Aorta (tissue), 5 donors: ENCODE data around the gene TSHZ2. TPM values are rescaled to one million over a fixed set of nuclear protein-coding genes. Genes with fewer than 3 reads are reported as not detected.

Experiments
- ATAC-seq: fragments of 200-7000 bp; cut with Tn5 transposase; one replicate; pipeline ENCODE4 v1.9.1; 2022; ENCODE audit warnings: moderate library complexity; ENCODE audit not compliant: low FRiP score
- DNase-seq, 2 donors: peaks; one replicate each; pipeline ENCODE4 v3.0.0-alpha.2; 2020
- H3K27ac ChIP-seq, 2 donors: one replicate each; pipeline ENCODE4 v1.5.1; 2013; ENCODE audit warnings: low read length in 2 of 2, mild to moderate bottlenecking in 2 of 2, moderate library complexity in 2 of 2, control low read depth in 1 of 2, inconsistent platforms in 1 of 2, low read depth in 1 of 2
- H3K27me3 ChIP-seq, 2 donors: one replicate each; pipeline ENCODE4 v1.6.1; 2013; ENCODE audit warnings: control low read depth in 1 of 2, low read length in 1 of 2, mild to moderate bottlenecking in 1 of 2, moderate library complexity in 1 of 2; ENCODE audit not compliant: insufficient read depth in 2 of 2, control insufficient read depth in 1 of 2
- H3K36me3 ChIP-seq, 2 donors: one replicate each; pipeline ENCODE4 v1.6.1; 2013; ENCODE audit warnings: control low read depth in 1 of 2, low read length in 1 of 2, mild to moderate bottlenecking in 1 of 2; ENCODE audit not compliant: insufficient read depth in 2 of 2, control insufficient read depth in 1 of 2
- H3K4me1 ChIP-seq, 2 donors: one replicate each; pipeline ENCODE4 v1.6.1; 2013; ENCODE audit warnings: low read length in 2 of 2, control low read depth in 1 of 2, mild to moderate bottlenecking in 1 of 2, moderate library complexity in 1 of 2; ENCODE audit not compliant: insufficient read depth in 2 of 2, control insufficient read depth in 1 of 2
- H3K4me3 ChIP-seq, 2 donors: one replicate each; pipeline ENCODE4 v1.5.1; 2013; ENCODE audit warnings: low read length in 2 of 2, control low read depth in 1 of 2, mild to moderate bottlenecking in 1 of 2
- H3K9me3 ChIP-seq: one replicate; pipeline ENCODE4 v1.6.1; 2013; ENCODE audit warnings: mild to moderate bottlenecking, low read length; ENCODE audit not compliant: control insufficient read depth
- WGBS, 2 donors: extraction: QIAGEN DNeasy Blood & Tissue Kit; methylation state at CpG; one replicate each; pipeline ENCODE4 v1.1.7; 2013; 5-methylcytosine and 5-hydroxymethylcytosine counted together
- intact Hi-C, 2 donors: fragments of 100-400 bp; cut with DNase I; formaldehyde crosslinking; loops; one replicate each; pipeline versions ENCODE4 v1.14.2 to v1.15.0; 2022
- polyA plus RNA-seq, 2 donors: library from polyadenylated mRNA; stranded (reverse); fragments of 200-250 nt; gene quantifications; one replicate each; pipeline ENCODE4 v1.2.3, GENCODE V29; 2013
- total RNA-seq, 2 donors: library from RNA; stranded (reverse); fragmentation: NEBNext Ultra II Directional; extraction: Animal tissue kit (Norgen Biotek cat#: 25700); gene quantifications; one replicate each; pipeline ENCODE4 v1.2.1, GENCODE V29; 2021
- donor health status: healthy with polysubstance abuse.
- donor health status: Bipolar disorder and iron deficiency.
- donor health status: DM: no; HTN: no; CAD: no.
- donor health status: DM: no; HTN: no; CAD: no.
- donor health status: DM: yes; HTN: yes; CAD: no.

The TSHZ2 gene
- total and polyA plus RNA-seq, 4 donors: 0.08 to 95.4 (median 13.3) TPM

DNA sequence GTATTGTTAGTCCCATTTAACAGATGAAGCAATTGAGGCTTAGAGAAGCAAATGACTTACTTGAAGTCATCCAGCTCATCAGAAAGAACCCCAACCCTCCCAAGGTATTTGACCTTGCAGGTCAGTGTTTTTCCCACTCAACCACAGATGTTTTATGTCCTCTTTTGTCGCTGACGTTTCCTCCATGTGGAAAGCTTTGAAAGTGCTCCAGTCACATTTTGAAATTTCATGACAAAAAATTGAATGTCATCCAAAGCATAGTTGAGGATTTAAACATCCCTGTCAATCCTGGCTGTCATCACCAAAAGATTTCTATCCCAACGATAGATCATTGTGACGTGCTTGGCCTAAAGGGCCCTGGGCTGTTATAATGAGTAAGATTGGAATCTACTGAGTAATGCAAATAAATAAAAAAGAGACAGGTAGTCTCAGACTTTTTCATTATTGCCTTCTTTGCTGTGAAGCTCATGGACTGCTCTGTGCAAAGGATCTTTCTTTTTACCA lies 102.7 kb downstream of the TSHZ2 start:
- H3K9me3 ChIP-seq: no peaks in the 10 kb centered on the region
- intact Hi-C loops: no loop called here
- DNase-seq (no peak), ATAC-seq (no peak)
- 33 to 49% methylated on average over 4 of the region's 4 CpGs for WGBS, 2 donors
- no peaks in the 10 kb centered on the region for H3K4me1 ChIP-seq
- H3K27ac ChIP-seq: no peak overlapping the region
- H3K27me3 ChIP-seq: no peaks in the 10 kb centered on the region
- H3K36me3 ChIP-seq: no peaks in the 10 kb centered on the region
- no peak overlapping the region for H3K4me3 ChIP-seq

DNA sequence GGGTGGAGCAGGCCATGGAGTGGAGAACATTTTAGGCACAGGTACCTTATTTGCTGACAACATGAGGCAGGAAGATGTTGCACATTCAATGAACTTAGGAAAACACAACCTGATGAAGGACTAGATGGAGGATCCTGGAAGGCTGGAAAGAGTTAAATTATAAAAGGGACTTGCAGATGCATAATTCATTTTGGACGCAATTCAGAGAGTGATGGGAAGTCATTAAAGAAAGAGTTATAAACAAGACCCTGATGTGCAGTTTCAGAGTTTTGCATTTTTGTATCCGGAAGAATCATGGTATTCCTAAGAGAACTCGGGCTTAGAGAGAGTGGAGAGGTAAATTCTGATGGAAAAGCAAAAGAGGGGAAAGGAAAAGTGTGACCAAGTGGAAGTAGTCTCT lies 104.5 kb downstream of the TSHZ2 start:
- Histone ChIP-seq H3K4me1 (no peaks in the 10 kb centered on the region), H3K27ac (no peak overlapping the region), H3K4me3 (no peak overlapping the region), H3K36me3 (no peaks in the 10 kb centered on the region), H3K27me3 (no peaks in the 10 kb centered on the region), H3K9me3 (no peaks in the 10 kb centered on the region)
- intact Hi-C loops: no loop called here
- DNase-seq (no peak), ATAC-seq (no peak)
- WGBS, 2 donors: 80 to 86% methylated on average over 3 of the region's 3 CpGs

DNA sequence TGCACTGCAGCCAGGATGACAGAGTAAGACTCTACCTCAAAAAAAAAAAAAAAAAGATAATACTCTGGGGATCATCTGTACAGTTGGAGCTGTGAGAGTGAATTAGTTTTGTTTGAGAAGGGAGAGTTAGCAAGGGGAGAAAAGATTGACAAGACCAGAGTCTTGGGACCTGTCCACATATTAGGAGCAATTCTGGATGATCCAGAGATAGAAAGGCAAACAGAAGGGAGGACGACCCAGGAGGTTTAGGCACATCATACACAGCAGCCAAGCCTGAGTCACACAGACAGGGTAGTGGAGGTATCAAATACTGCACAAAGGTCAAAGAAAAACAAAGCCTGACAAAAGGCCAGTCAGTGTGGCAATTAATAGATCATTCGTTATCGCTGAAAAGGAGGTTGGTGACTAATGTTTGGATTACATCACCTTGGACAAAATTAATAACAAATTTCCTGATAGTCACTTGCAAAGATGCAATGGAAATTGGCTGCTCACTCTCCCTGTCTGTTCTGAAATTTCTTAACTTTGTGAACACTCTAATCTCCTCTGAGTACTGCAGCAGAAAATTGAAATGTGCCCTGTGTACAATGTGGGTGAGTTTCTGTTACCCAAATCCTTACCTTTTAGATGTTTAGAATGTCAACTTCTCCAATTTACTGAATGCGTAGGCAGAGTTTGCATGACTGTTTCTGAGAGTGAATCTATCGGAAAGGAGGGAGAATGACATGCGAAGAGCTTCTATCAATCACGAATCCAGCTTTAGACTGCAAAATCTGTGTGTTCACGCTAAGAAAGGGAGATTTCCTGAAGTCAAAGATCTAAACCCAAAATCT lies 105.4 kb downstream of the TSHZ2 start:
- ATAC-seq (peak; percentile 79), DNase-seq (no peak)
- Histone ChIP-seq H3K4me1 (no peaks in the 10 kb centered on the region), H3K27me3 (no peaks in the 10 kb centered on the region), H3K27ac (no peak overlapping the region), H3K4me3 (no peak overlapping the region), H3K36me3 (no peaks in the 10 kb centered on the region), H3K9me3 (no peaks in the 10 kb centered on the region)
- 53 to 54% methylated on average over 8 of the region's 8 CpGs for WGBS, 2 donors
- intact Hi-C loops: no loop called here

DNA sequence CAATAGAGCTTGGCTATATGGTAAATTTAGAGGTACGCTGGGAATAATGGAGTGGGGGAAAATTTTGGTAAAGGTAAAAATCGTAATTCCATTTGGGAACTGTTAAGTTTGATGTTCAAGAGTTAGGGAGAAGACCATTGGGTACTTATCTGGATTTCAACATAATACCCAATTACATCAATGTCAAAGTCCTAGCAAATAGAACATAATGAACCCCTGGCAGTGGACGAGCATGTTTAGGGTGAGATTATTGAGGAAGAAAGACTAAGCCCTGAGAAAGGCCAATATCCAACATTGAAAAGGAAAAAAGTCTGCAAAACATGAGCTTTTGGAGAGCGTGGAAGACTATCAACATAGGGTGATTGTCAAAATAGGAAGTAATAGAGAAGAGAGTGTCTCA lies 106.6 kb downstream of the TSHZ2 start:
- no peak for DNase-seq
- Histone ChIP-seq H3K4me1 (no peaks in the 10 kb centered on the region), H3K4me3 (no peak overlapping the region), H3K9me3 (no peaks in the 10 kb centered on the region), H3K27ac (no peak overlapping the region), H3K27me3 (no peaks in the 10 kb centered on the region), H3K36me3 (no peaks in the 10 kb centered on the region)
- WGBS, 2 donors: 89 to 90% methylated on average over 4 of the region's 4 CpGs
- intact Hi-C loops: no loop called here
- ATAC-seq: no peak

DNA sequence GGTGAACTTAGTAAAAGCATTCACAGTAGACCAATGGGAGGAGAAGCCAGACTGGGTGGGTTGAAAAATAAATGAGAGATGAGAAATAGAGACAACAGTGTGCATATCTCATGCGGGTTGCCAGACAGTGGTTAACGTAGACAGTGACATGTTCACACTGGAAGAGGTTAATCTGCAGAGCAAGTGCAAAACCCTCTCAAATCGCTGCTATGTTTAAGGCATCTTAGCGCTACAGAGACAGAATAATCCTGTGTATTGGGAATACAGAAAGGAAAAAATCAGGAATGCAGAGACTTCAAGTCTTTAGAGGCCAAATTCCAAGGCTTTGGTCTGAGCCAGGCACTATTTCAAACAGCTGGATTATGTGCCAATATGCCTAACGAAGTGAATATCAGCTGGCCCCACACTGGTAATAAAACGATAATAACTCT lies 107.1 kb downstream of the TSHZ2 start:
- Histone ChIP-seq H3K36me3 (no peaks in the 10 kb centered on the region), H3K27ac (no peak overlapping the region), H3K4me3 (no peak overlapping the region), H3K27me3 (no peaks in the 10 kb centered on the region), H3K9me3 (no peaks in the 10 kb centered on the region), H3K4me1 (no peaks in the 10 kb centered on the region)
- WGBS, 2 donors: 33 to 36% methylated on average over 6 of the region's 6 CpGs
- DNase-seq (no peak), ATAC-seq (no peak)
- intact Hi-C loops: no loop called here

DNA sequence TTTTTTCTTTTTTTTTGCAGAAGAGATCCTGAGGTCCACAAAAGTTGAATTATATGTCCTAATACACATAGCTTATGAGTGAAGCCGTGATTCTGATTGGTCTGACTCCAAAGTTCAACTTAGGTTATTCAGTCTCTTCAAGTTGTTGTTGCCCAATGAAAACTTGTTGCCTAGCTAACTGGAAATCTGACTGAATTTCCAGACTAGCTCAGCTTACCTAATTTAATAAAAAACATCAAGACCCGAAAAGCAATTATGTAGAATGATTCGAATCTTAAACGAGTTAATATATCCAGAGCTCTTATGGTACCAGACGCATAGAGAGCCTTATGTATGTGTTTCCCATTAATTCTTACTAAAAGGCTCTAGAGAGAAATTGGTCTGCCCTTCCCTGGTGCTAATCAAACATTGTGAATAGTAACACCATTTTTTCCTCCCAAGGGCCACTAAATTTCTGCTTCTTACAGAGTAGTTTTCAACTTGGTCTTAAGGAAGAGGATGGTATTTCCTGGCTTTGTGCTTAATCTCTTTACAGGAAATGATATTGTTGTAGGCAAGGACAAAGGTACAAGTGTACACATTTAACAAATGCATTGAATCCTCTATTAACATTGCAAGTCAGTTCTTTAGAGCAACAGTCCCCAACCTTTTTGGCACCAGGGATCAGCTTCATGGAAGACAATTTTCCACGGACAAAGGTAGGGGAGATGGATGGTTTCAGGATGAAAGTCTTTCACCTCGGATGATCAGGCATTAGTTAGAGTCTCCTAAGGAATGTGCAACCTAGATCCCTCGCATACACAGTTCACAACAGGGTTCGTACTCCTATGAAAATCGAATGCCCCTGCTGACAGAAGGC lies 107.9 kb downstream of the TSHZ2 start:
- no peak for ATAC-seq
- Histone ChIP-seq H3K9me3 (no peaks in the 10 kb centered on the region), H3K27ac (no peak overlapping the region), H3K27me3 (no peaks in the 10 kb centered on the region), H3K36me3 (no peaks in the 10 kb centered on the region), H3K4me3 (no peak overlapping the region), H3K4me1 (no peaks in the 10 kb centered on the region)
- intact Hi-C loops: no loop called here
- 90 to 94% methylated on average over 10 of the region's 10 CpGs for WGBS, 2 donors
- DNase-seq: no peak

DNA sequence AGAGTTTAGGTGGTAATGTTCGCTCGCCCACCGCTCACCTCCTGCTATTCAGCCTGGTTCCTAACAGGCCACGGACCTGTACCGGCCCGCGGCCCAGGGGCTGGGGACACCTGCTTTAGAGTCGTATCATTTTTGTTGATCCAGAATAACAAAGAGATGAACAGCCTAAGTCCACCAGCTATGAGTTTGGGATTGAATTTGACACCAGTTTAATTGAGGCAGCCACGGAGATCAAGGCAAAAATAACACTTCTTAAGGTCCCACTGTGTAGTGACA lies 108.5 kb downstream of the TSHZ2 start:
- Histone ChIP-seq H3K9me3 (no peaks in the 10 kb centered on the region), H3K4me1 (no peaks in the 10 kb centered on the region), H3K27me3 (no peaks in the 10 kb centered on the region), H3K27ac (no peak overlapping the region), H3K4me3 (no peak overlapping the region), H3K36me3 (no peaks in the 10 kb centered on the region)
- ATAC-seq (no peak), DNase-seq (no peak)
- intact Hi-C loops: no loop called here
- 93 to 96% methylated on average over 9 of the region's 9 CpGs for WGBS, 2 donors

DNA sequence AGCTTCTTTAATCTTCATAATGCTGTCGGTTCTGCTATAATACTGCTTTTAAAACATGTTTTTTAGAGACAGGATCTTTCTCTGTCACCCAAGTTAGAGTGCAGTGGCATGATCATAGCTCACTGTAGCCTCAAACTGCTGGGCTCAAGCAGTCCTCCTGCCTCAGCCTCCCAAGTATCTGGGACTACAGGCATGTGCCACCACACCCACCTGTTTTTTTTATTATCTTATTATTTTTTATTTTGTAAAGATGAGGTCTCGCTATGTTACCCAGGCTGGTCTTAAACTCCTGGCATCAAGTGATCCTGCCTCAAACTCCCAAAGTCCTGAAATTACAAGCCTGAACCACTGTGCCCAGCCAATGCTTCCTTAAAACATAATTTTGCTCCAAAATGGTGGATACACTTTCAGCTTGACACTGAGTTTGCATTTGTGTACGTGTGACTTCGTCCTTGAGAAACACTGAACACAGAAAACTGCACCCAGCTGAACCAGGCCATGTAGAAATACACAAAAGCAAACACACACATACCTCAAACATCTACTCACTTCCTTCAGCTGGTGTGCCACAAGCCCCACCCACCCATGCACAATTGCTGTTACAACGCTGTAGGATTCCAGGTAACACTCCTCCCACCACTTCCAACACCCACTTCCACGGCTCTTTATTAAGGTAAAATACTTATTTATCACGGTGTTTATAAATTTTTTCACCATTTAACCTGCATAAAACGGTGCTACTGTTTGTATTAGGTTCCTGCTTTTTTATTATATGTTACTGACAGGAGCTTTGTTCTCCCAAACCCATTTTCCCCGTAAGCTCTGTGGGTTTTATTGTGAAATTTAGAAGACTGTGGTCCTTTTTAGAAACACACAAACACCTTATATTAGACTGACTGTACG lies 109.1 kb downstream of the TSHZ2 start:
- no peak for ATAC-seq
- H3K4me1 ChIP-seq: no peaks in the 10 kb centered on the region
- intact Hi-C loops: no loop called here
- DNase-seq: no peak
- H3K36me3 ChIP-seq: no peaks in the 10 kb centered on the region
- H3K9me3 ChIP-seq: no peaks in the 10 kb centered on the region
- WGBS, 2 donors: 67 to 73% methylated on average over 10 of the region's 10 CpGs
- H3K27me3 ChIP-seq: no peaks in the 10 kb centered on the region
- no peak overlapping the region for H3K4me3 ChIP-seq
- no peak overlapping the region for H3K27ac ChIP-seq
